IMR-90 (cell line): Measurements from ENCODE around the gene MTM1. TPM values are rescaled to one million over a fixed set of nuclear protein-coding genes. Genes with fewer than 3 reads are reported as not detected.

ENCODE experiments used
- ATAC-seq: fragments of 200-7000 bp; cut with Tn5 transposase; 2 replicates; pipeline ENCODE4 v1.9.1; 2020; ENCODE audit warnings: low read depth, mild to moderate bottlenecking, moderate library complexity
- BruUV-seq: library from RNA; stranded (reverse); fragments of 400-500 nt; replicated peaks from 2 replicates; lab custom pipeline; 2021; lab: Mats Ljungman, UMichigan
- CTCF ChIA-PET: fragments of 300-600 bp; formaldehyde crosslinking; extraction: SDS; loops from one replicate; lab custom pipeline; 2021; ENCODE audit warnings: antibody characterized with exemption; lab: Yijun Ruan, JAX
- POLR2A ChIA-PET: fragments of 300-600 bp; sonication (Branson Sonifier 250); formaldehyde crosslinking; loops from one replicate; lab custom pipeline; 2022; ENCODE audit warnings: antibody characterized with exemption; ENCODE audit not compliant: unreplicated experiment; lab: Charles Lee
- DNase-seq: peaks from one replicate; pipeline ENCODE4 v3.0.0; 2013
- H2AFZ ChIP-seq: replicated peaks from 2 replicates; pipeline ENCODE3; 2013; ENCODE audit warnings: low read length, mild to moderate bottlenecking; ENCODE audit not compliant: poor library complexity
- H2AK5ac ChIP-seq: 2 replicates; pipeline ENCODE4 v1.6.1; 2013; ENCODE audit warnings: low read depth, low read length, inconsistent platforms
- H2AK9ac ChIP-seq: replicated peaks from 2 replicates; pipeline ENCODE3; 2013; ENCODE audit warnings: mild to moderate bottlenecking, low read depth, low read length, moderate library complexity; ENCODE audit not compliant: poor library complexity
- H2BK120ac ChIP-seq: 2 replicates; pipeline ENCODE4 v1.6.1; 2013; ENCODE audit warnings: low read depth, low read length, inconsistent platforms
- H2BK15ac ChIP-seq: 3 replicates; pipeline ENCODE4 v1.6.1; 2013; ENCODE audit warnings: low read depth, low read length, inconsistent platforms
- H2BK20ac ChIP-seq: 2 replicates; pipeline ENCODE4 v1.6.1; 2013; ENCODE audit warnings: low read depth, mild to moderate bottlenecking, inconsistent platforms, low read length, moderate library complexity
- H2BK5ac ChIP-seq: 2 replicates; pipeline ENCODE4 v1.6.1; 2013; ENCODE audit warnings: mild to moderate bottlenecking, low read depth, low read length, inconsistent platforms; ENCODE audit not compliant: poor library complexity, severe bottlenecking
- H3K14ac ChIP-seq: replicated peaks from 2 replicates; pipeline ENCODE4 v1.6.1; 2013; ENCODE audit warnings: low read depth, low read length, inconsistent platforms
- H3K18ac ChIP-seq: 2 replicates; pipeline ENCODE4 v1.6.1; 2013; ENCODE audit warnings: low read depth, low read length, control low read depth
- H3K23ac ChIP-seq: 2 replicates; pipeline ENCODE4 v1.6.1; 2013; ENCODE audit warnings: low read depth, low read length, inconsistent platforms
- H3K27ac ChIP-seq: 2 replicates; pipeline ENCODE4 v1.5.1; 2013; ENCODE audit warnings: mild to moderate bottlenecking, control low read depth, low read length; ENCODE audit not compliant: insufficient read depth
- H3K27me3 ChIP-seq: 2 replicates; pipeline ENCODE4 v1.6.1; 2013; ENCODE audit warnings: low read length; ENCODE audit not compliant: control insufficient read depth, insufficient read depth
- H3K36me3 ChIP-seq: 2 replicates; pipeline ENCODE4 v1.6.1; 2013; ENCODE audit warnings: low read length, mixed read lengths; ENCODE audit not compliant: control insufficient read depth, insufficient read depth
- H3K4ac ChIP-seq: 2 replicates; pipeline ENCODE4 v1.6.1; 2013; ENCODE audit warnings: low read depth, low read length, inconsistent platforms
- H3K4me1 ChIP-seq: 2 replicates; pipeline ENCODE4 v1.6.1; 2013; ENCODE audit warnings: low read length, mixed read lengths; ENCODE audit not compliant: control insufficient read depth, insufficient read depth
- H3K4me2 ChIP-seq: 2 replicates; pipeline ENCODE4 v1.6.1; 2013; ENCODE audit warnings: low read depth, mild to moderate bottlenecking, control low read depth, low read length, moderate library complexity
- H3K4me3 ChIP-seq: 2 replicates; pipeline ENCODE4 v1.5.1; 2013; ENCODE audit warnings: low read depth, mild to moderate bottlenecking, control low read depth, low read length, moderate library complexity; ENCODE audit not compliant: insufficient read depth
- H3K56ac ChIP-seq: 2 replicates; pipeline ENCODE4 v1.6.1; 2013; ENCODE audit warnings: low read length, inconsistent platforms; ENCODE audit not compliant: insufficient read depth; ENCODE audit errors: extremely low read depth
- H3K79me1 ChIP-seq, 2 experiments: 2 replicates each; pipeline ENCODE4 v1.6.1; 2013; ENCODE audit warnings: low read length in 2 of 2, inconsistent platforms in 1 of 2, low read depth in 1 of 2
- H3K9ac ChIP-seq: 2 replicates; pipeline ENCODE4 v1.6.1; 2013; ENCODE audit warnings: low read depth, low read length, control low read depth
- H3K9me1 ChIP-seq: 2 replicates; pipeline ENCODE4 v1.6.1; 2013; ENCODE audit warnings: low read length, inconsistent platforms; ENCODE audit not compliant: insufficient read depth
- H3K9me3 ChIP-seq: 2 replicates; pipeline ENCODE4 v1.6.1; 2013; ENCODE audit warnings: low read length; ENCODE audit not compliant: control insufficient read depth, insufficient read depth
- H4K20me1 ChIP-seq: 2 replicates; pipeline ENCODE4 v1.6.1; 2013; ENCODE audit warnings: low read length, inconsistent platforms; ENCODE audit not compliant: insufficient read depth
- H4K5ac ChIP-seq: 2 replicates; pipeline ENCODE4 v1.6.1; 2013; ENCODE audit warnings: mild to moderate bottlenecking, low read depth, low read length, control low read depth
- H4K8ac ChIP-seq, 2 experiments: 2 replicates each; pipeline ENCODE4 v1.6.1; 2013; ENCODE audit warnings: low read depth in 2 of 2, low read length in 2 of 2, control low read depth in 1 of 2, inconsistent platforms in 1 of 2
- H4K91ac ChIP-seq: 2 replicates; pipeline ENCODE4 v1.6.1; 2013; ENCODE audit warnings: low read depth, low read length, inconsistent platforms; ENCODE audit not compliant: insufficient read depth
- CEBPB ChIP-seq: IDR thresholded peaks from 2 replicates; pipeline ENCODE4 v1.6.1; 2012; ENCODE audit warnings: low read depth, low read length, improper control_type of control experiment
- CTCF ChIP-seq: conservative IDR thresholded peaks from 2 replicates; pipeline ENCODE4 v1.5.1; 2012; ENCODE audit warnings: mild to moderate bottlenecking, low read depth, low read length, improper control_type of control experiment
- NFE2L2 ChIP-seq: fragments of 150-350 bp; IDR thresholded peaks from 2 replicates; pipeline ENCODE4 v1.6.1; 2016; ENCODE audit warnings: low read depth, mild to moderate bottlenecking, low read length
- POLR2A ChIP-seq: IDR thresholded peaks from 2 replicates; pipeline ENCODE4 v1.6.1; 2012; ENCODE audit warnings: mild to moderate bottlenecking, low read depth, low read length
- RCOR1 ChIP-seq: IDR thresholded peaks from 2 replicates; pipeline ENCODE4 v1.6.1; 2012; ENCODE audit warnings: mild to moderate bottlenecking, low read length, improper control_type of control experiment; ENCODE audit not compliant: insufficient replicate concordance
- SMC3 ChIP-seq: fragments of 150-350 bp; IDR thresholded peaks from 2 replicates; pipeline ENCODE4 v1.6.1; 2016; ENCODE audit warnings: low read depth, mild to moderate bottlenecking, antibody characterized with exemption, low read length, moderate library complexity
- dilution Hi-C: fragments of 300-500 bp; cut with HindIII; formaldehyde crosslinking; loops from one replicate; pipeline ENCODE4 v1.14.3; 2018; ENCODE audit warnings: low sequenced_read_pairs; ENCODE audit not compliant: unreplicated experiment
- in situ Hi-C: fragments of 300-500 bp; cut with MboI; formaldehyde crosslinking; loops from 3 replicates; pipeline ENCODE4 v1.14.3; 2019; ENCODE audit warnings: low sequenced_read_pairs, inconsistent platforms, mixed read lengths
- intact Hi-C: fragments of 100-400 bp; cut with micrococcal nuclease; formaldehyde crosslinking; loops from 2 replicates; pipeline ENCODE4 v1.10.0; 2022
- polyA plus RNA-seq, 3 experiments: library from polyadenylated mRNA; depleted of rRNA; stranded (reverse); fragments of >200 nt; gene quantifications; 2 replicates each; pipeline ENCODE4 v1.2.3, GENCODE V29; 2012; ENCODE audit warnings: low replicate concordance in 1 of 3
- total RNA-seq: library from RNA; depleted of rRNA; stranded (reverse); fragments of >200 nt; gene quantifications from 2 replicates; pipeline ENCODE4 v1.2.3, GENCODE V29; 2012
- TF ChIP-seq, protein P1 (sequence below): fragments of 150-350 bp; IDR thresholded peaks from 2 replicates; pipeline ENCODE4 v1.6.1; 2016; ENCODE audit warnings: low read depth, mild to moderate bottlenecking, low read length, moderate library complexity, borderline replicate concordance

Gene MTM1
- total and polyA plus RNA-seq, 2 of the 4 experiments (the other 2 are of a cell fraction) = 3.8 to 5.6 TPM

GRCh38 chrX:150582338-150582948 lies 14.0 kb downstream of the MTM1 start:
- no peak overlapping the region for H3K27ac ChIP-seq
- H3K4me3 ChIP-seq = no peak overlapping the region
- no peak overlapping the region for H3K18ac ChIP-seq
- peak overlapping the region; percentile 38 for H2BK20ac ChIP-seq
- no peaks in the 10 kb centered on the region for H3K27me3 ChIP-seq
- H3K14ac ChIP-seq = no peak overlapping the region
- no peak overlapping the region for H2AK9ac ChIP-seq
- H4K5ac ChIP-seq = no peak overlapping the region
- peak overlapping the region; percentile 34; the same call in 1 of the 2 replicates for H2BK120ac ChIP-seq
- H2BK5ac ChIP-seq = no peak overlapping the region
- peaks cover 4 to 21% of the 10 kb centered on the region in 2 experiments for H3K79me1 ChIP-seq
- no peaks in the 10 kb centered on the region for H3K4me1 ChIP-seq
- no peaks in the 10 kb centered on the region for H4K20me1 ChIP-seq
- no TSS peak for BruUV-seq
- H3K9ac ChIP-seq = no peak overlapping the region
- ChIA-PET CTCF (no interaction called here), POLR2A (no interaction called here)
- H3K23ac ChIP-seq = no peak overlapping the region
- H3K4me2 ChIP-seq = no peak overlapping the region
- no peak for DNase-seq
- H3K9me3 ChIP-seq = 0 out of 2 replicates have a peak, but pooled peaks cover 3% of the 10 kb centered on the region
- H3K9me1 ChIP-seq = peaks cover 3% of the 10 kb centered on the region; the same call in 1 of the 2 replicates
- no peak for ATAC-seq
- peak overlapping the region; percentile 68 for H3K4ac ChIP-seq
- in situ Hi-C loops (no loop called here), dilution Hi-C loops (no loop called here), intact Hi-C loops (no loop called here)
- H4K91ac ChIP-seq = no peak overlapping the region; the same call in 1 of the 2 replicates
- peak overlapping the region; percentile 14; the same call in 1 of the 3 replicates for H2BK15ac ChIP-seq
- TF ChIP-seq SMC3 (no peak), CTCF (no peak), CEBPB (no peak), NFE2L2 (no peak), POLR2A (no peak), RCOR1 (no peak)
- TF ChIP-seq, protein P1, sequence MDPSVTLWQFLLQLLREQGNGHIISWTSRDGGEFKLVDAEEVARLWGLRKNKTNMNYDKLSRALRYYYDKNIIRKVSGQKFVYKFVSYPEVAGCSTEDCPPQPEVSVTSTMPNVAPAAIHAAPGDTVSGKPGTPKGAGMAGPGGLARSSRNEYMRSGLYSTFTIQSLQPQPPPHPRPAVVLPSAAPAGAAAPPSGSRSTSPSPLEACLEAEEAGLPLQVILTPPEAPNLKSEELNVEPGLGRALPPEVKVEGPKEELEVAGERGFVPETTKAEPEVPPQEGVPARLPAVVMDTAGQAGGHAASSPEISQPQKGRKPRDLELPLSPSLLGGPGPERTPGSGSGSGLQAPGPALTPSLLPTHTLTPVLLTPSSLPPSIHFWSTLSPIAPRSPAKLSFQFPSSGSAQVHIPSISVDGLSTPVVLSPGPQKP = no peak
- H2AFZ ChIP-seq = no peak overlapping the region
- H3K36me3 ChIP-seq = no peaks in the 10 kb centered on the region
- no peak overlapping the region for H3K56ac ChIP-seq
- H4K8ac ChIP-seq = peak overlapping the region in 1 of 2 experiments; percentile 38; a peak in 1 of 4 replicates
- H2AK5ac ChIP-seq = 0 out of 2 replicates have a peak overlapping the region, but pooled peaks have one; percentile 53
